Tibial nerve (tissue), 4 donors: ENCODE results near the gene DENND1A. TPM values are rescaled to one million over a fixed set of nuclear protein-coding genes. Genes with fewer than 3 reads are reported as not detected.

Source experiments
- DNase-seq, 2 donors: peaks; one replicate each; pipeline ENCODE4 v3.0.0-alpha.2; 2019; ENCODE audit warnings: low spot score in 2 of 2
- H3K27ac ChIP-seq, 4 donors: fragments of 200-600 bp; sonication (generic) in 3 of 4; one replicate each; pipeline ENCODE4 v1.5.1; 2017 to 2019; ENCODE audit warnings: mild to moderate bottlenecking in 1 of 4
- H3K27me3 ChIP-seq, 2 donors: fragments of 200-600 bp; sonication (generic) in 1 of 2; one replicate each; pipeline versions ENCODE4 v1.5.1 to v1.6.0; 2017 to 2019
- H3K36me3 ChIP-seq, 3 donors: fragments of 200-600 bp; sonication (generic); one replicate each; pipeline ENCODE4 v1.5.1; 2018 to 2019
- H3K4me1 ChIP-seq, 4 donors: fragments of 200-600 bp; sonication (generic) in 3 of 4; one replicate each; pipeline ENCODE4 v1.5.1; 2017 to 2019
- H3K4me3 ChIP-seq, 4 donors: fragments of 200-600 bp; sonication (generic) in 3 of 4; one replicate each; pipeline ENCODE4 v1.5.1; 2017 to 2019; ENCODE audit warnings: mild to moderate bottlenecking in 1 of 4, moderate library complexity in 1 of 4
- H3K9me3 ChIP-seq, 4 donors: fragments of 200-600 bp; sonication (generic) in 3 of 4; one replicate each; pipeline ENCODE4 v1.5.1; 2017 to 2019
- EP300 ChIP-seq, 2 donors: sonication (generic); formaldehyde crosslinking; IDR thresholded peaks; one replicate each; pipeline ENCODE4 v1.6.1; 2017; ENCODE audit warnings: antibody characterized with exemption in 2 of 2, mild to moderate bottlenecking in 1 of 2
- POLR2A ChIP-seq, 2 donors: fragments of 450-650 bp; IDR thresholded peaks; one replicate each; pipeline ENCODE4 v1.6.1; 2017; ENCODE audit warnings: antibody characterized with exemption in 2 of 2, mild to moderate bottlenecking in 2 of 2, moderate library complexity in 2 of 2
- WGBS, 2 donors: methylation state at CpG; one replicate each; pipeline ENCODE4 v1.1.5; 2018; 5-methylcytosine and 5-hydroxymethylcytosine counted together
- total RNA-seq, 4 donors: library from RNA; depleted of rRNA; stranded (reverse); fragments of >200 nt; gene quantifications; one replicate each; pipeline ENCODE4 v1.1.0, GENCODE V29; 2016
- TF ChIP-seq, protein P1 (sequence below), 5 experiments: fragments of 200-600 bp in 3 of 5; fragments of 450-650 bp in 2 of 5; sonication (generic) in 3 of 5; IDR thresholded peaks; one replicate each; pipeline ENCODE4 v1.5.1; 2016 to 2019; ENCODE audit warnings: antibody characterized with exemption in 5 of 5, mild to moderate bottlenecking in 3 of 5, moderate library complexity in 2 of 5

DENND1A gene
- total RNA-seq, 4 donors from 2014 or later: 17.5 to 34.8 (median 20.1) TPM

- TF ChIP-seq EP300 (IDR thresholded peaks at IDR 0.05): no peak
- no peak for TF ChIP-seq POLR2A (IDR thresholded peaks at IDR 0.05)
- TF ChIP-seq, protein P1, sequence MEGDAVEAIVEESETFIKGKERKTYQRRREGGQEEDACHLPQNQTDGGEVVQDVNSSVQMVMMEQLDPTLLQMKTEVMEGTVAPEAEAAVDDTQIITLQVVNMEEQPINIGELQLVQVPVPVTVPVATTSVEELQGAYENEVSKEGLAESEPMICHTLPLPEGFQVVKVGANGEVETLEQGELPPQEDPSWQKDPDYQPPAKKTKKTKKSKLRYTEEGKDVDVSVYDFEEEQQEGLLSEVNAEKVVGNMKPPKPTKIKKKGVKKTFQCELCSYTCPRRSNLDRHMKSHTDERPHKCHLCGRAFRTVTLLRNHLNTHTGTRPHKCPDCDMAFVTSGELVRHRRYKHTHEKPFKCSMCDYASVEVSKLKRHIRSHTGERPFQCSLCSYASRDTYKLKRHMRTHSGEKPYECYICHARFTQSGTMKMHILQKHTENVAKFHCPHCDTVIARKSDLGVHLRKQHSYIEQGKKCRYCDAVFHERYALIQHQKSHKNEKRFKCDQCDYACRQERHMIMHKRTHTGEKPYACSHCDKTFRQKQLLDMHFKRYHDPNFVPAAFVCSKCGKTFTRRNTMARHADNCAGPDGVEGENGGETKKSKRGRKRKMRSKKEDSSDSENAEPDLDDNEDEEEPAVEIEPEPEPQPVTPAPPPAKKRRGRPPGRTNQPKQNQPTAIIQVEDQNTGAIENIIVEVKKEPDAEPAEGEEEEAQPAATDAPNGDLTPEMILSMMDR (IDR thresholded peaks at IDR 0.05): no peak
- Histone ChIP-seq H3K9me3 (no peaks in the 10 kb centered on the region), H3K4me3 (no peak overlapping the region), H3K36me3 (no peaks in the 10 kb centered on the region), H3K4me1 (peaks cover 0 to 8% (median 1%) of the 10 kb centered on the region in 4 donors), H3K27ac (no peak overlapping the region), H3K27me3 (peaks cover 0 to 27% of the 10 kb centered on the region in 2 donors)
- WGBS, 2 donors: 58 to 59% methylated on average over 3 of the region's 3 CpGs
- DNase-seq: no peak
Measured at GRCh38 chr9:123349033-123349432, 580.9 kb downstream of the DENND1A start.

DNA sequence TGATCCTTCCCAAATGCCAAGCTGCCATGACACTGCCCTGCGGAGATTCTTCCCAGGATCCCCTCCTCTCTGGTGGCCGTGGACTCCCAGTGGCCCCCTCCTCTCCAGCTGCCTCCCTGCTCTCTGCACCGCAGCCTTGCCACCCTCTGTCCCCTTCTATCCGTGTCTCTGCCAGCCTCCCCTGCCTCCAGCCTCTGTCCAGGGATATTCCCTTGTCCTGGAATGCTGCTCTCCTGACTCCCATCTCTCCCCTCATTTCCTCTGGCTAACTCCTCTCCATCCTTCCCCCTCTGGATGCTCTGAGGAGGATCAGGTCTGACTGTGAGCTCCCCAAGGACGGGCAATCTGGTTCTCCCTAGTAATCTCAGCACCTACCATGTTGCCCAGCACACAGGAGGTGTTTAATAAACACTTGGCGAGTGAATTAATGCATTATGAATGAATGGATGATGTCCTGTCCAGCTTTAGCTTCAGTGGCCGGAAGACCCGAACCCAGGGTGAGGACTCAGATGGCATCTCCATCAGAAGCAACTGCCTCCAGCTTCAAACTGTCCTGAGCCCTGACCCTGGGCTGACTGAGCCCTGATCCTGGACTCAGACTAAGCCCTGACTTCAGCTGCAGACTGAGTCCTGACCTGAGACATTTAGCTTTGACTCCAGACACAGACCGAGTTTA is 581.5 kb downstream of the DENND1A start:
- H3K9me3 ChIP-seq: no peaks in the 10 kb centered on the region
- peaks cover 0 to 5% (median 0%) of the 10 kb centered on the region in 4 donors for H3K4me1 ChIP-seq
- no peaks in the 10 kb centered on the region for H3K36me3 ChIP-seq
- H3K27ac ChIP-seq: no peak overlapping the region
- TF ChIP-seq, protein P1 (IDR thresholded peaks at IDR 0.05): no peak
- TF ChIP-seq EP300 (IDR thresholded peaks at IDR 0.05) (no peak), POLR2A (IDR thresholded peaks at IDR 0.05) (no peak)
- peaks cover 0 to 22% of the 10 kb centered on the region in 2 donors for H3K27me3 ChIP-seq
- WGBS, 2 donors: 52 to 54% methylated on average over 9 of the region's 9 CpGs
- H3K4me3 ChIP-seq: no peak overlapping the region
- no peak for DNase-seq

DNA sequence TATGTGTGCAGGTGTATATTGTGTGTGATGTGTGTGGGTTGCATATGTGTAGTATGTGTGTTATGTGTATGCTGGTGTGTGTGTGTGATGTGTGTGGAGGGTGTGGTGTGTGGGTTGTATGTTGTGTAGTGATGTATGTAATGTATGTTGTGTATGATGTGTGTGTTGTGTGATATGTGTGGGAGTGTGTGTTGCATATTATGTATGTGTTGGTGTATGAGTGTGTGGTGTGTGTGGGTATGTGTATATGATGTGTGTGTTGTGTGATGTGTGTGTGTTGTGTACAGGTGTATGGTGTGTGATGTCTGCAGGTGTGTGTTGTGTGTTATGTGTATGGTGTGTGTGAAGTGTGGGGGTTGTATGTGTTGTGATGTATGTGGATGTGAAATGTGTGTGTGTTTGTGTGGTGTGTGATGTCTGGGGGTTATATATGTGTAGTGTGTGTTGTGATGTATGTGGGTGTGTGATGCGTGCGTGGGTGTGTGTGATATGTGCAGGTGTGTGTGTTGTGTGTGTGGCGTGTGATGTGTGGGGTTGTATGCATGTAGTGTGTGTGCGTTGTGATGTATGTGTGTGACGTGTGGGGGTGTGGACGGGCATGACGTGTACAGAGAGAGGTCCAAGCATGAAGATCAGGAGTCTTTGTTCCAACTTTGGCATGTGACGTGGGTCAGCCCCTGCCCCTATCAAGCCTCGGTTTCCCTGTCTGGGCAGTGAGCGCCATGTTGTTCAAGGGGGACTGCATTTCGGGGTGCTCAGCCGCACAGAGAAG is 582.5 kb downstream of the DENND1A start:
- TF ChIP-seq, protein P1 (IDR thresholded peaks at IDR 0.05): no peak
- TF ChIP-seq EP300 (IDR thresholded peaks at IDR 0.05): no peak
- TF ChIP-seq POLR2A (IDR thresholded peaks at IDR 0.05): no peak
- Histone ChIP-seq H3K4me3 (no peak overlapping the region), H3K9me3 (no peaks in the 10 kb centered on the region), H3K27me3 (peaks cover 0 to 14% of the 10 kb centered on the region in 2 donors), H3K36me3 (no peaks in the 10 kb centered on the region), H3K4me1 (peaks cover 0 to 5% (median 0%) of the 10 kb centered on the region in 4 donors), H3K27ac (no peak overlapping the region)
- WGBS, 2 donors: 73 to 80% methylated on average over 12 of the region's 12 CpGs
- DNase-seq: no peak

DNA sequence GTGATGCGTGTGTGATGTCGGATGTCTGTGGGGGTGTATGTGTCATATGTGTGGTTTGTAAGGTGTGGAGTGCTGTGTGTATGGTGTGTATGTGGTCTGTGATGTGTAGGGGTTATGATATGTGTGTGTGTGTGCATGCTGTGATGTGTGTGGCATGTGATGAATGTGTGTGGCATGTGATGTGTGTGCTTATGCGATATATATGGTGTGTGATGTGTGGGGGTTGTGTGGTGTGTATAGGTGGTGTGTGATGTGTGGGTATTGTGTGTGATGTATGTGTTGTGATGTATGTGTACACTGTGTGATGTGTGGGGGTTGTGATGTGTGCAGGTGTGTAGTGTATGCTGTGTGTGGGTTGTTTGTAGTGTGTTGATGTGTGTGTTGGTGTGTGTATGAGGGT is 583.1 kb downstream of the DENND1A start:
- Histone ChIP-seq H3K27me3 (peaks cover 0 to 14% of the 10 kb centered on the region in 2 donors), H3K4me3 (no peak overlapping the region), H3K9me3 (no peaks in the 10 kb centered on the region), H3K36me3 (no peaks in the 10 kb centered on the region), H3K27ac (no peak overlapping the region), H3K4me1 (peaks cover 0 to 5% (median 0%) of the 10 kb centered on the region in 4 donors)
- 98 to 99% methylated on average over 3 of the region's 3 CpGs for WGBS, 2 donors
- DNase-seq: no peak
- no peak for TF ChIP-seq POLR2A (IDR thresholded peaks at IDR 0.05)
- TF ChIP-seq, protein P1 (IDR thresholded peaks at IDR 0.05): no peak
- TF ChIP-seq EP300 (IDR thresholded peaks at IDR 0.05): no peak

DNA sequence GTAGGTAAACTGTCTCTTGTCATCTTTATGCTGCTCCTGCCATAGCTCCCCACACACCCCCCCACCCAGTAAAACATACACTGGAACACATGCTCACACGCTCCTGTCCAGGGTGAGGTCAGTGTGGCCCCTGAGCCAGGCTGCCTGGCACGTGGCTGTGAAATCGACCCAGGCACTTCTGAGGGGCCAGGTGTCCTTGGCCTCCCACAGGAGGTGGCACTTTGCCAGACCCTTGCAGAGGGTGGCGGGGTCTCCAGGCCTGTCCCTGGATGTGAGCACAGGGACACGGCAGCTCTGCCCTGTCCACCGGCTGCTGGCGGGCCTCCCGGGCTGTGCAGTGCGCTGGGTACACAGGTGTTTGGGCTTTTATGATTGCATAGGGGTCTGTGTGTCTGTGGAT is 583.9 kb downstream of the DENND1A start:
- Histone ChIP-seq H3K4me3 (no peak overlapping the region), H3K36me3 (no peaks in the 10 kb centered on the region), H3K27me3 (peaks cover 0 to 14% of the 10 kb centered on the region in 2 donors), H3K27ac (no peak overlapping the region), H3K9me3 (no peaks in the 10 kb centered on the region), H3K4me1 (peaks cover 0 to 5% (median under 1%) of the 10 kb centered on the region in 4 donors)
- no peak for TF ChIP-seq POLR2A (IDR thresholded peaks at IDR 0.05)
- TF ChIP-seq, protein P1 (IDR thresholded peaks at IDR 0.05): no peak
- 82 to 89% methylated on average over 4 to 9 of the region's 9 CpGs for WGBS, 2 donors
- DNase-seq: no peak
